Stimulated activated CD8-positive, alpha-beta memory T cell treated with anti-CD3 and anti-CD28 coated beads, Interleukin-4, amount 100 ng/mL, for 1 hour (primary cell): ENCODE results near the gene COL6A5.
"Not testable (repeated sequence)": the region's sequence is repeated elsewhere in the genome, so short reads cannot be mapped to it uniquely, and the experiment has no call there.

ENCODE experiments used
- DNase-seq, 2 donors: peaks; one replicate each; pipeline ENCODE4 v3.0.0-alpha.2; 2020; ENCODE audit warnings: low read depth in 2 of 2, low spot score in 1 of 2

COL6A5 gene

GRCh38 chr3:130442284-130442683 lies 96.8 kb downstream of the COL6A5 start:
- no peak for DNase-seq

- not testable (repeated sequence) for DNase-seq
Observed at GRCh38 chr3:130446840-130447239, 101.4 kb downstream of the COL6A5 start.

DNA sequence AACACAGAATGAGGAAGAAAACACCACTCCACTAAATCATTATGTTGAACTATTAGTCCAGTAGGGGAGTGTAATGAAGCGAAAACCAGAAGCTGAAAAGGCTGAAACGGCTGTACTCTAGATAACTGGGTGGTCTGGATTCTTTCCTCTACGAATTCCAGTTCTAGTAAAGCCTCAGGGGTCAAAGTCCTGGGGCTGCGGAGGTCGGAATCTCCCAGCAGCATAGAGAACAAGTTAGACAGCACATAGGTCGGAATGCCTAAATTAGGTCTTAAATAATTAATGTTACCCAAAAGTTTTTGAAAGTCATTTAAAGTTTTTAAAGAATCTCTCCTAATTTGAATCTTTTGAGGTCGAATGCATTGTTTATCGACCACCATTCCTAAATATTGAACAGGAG lies 102.7 kb downstream of the COL6A5 start:
- DNase-seq: not testable (repeated sequence)

- no peak for DNase-seq
Observed at GRCh38 chr3:130456540-130456939, 111.1 kb downstream of the COL6A5 start.

- no peak for DNase-seq
Observed at GRCh38 chr3:130457671-130458070, 112.2 kb downstream of the COL6A5 start.

DNA sequence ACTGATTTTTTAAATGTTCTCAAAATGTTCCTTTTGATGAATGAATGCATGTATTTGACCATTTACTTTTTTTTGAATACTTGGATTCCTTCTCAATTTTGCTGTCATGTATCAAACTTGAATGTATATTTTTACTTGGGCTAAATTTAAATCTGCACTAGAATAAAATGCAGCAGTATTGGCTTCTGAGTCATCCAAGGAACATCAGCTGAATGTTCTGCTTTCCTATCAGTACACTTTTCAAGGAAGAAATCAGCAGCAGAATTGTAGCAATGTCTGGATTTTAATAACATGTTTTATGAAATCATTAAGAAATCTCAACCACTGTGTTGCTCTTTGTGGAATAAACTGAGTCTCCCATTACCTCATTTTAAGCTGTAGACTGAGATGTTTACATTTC lies 114.5 kb downstream of the COL6A5 start:
- no peak for DNase-seq

DNA sequence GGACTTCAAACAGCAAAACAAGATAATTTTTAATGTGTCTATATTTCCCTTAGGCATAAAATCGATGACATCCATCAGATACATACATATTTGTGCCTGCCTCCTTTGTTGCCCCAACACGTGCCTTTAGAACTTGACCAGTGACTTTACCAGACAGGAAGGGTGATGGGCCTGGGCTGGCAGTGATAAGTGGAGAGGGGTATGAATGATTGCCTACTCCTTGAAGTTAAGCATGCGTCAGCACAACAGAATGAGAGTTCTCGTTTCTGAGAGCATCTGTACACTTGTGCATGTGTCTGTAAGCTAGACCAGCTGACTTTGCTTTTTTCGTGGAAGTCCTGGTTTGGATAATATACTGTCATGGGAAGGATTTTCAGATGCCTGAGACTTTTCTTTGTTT lies 116.6 kb downstream of the COL6A5 start:
- no peak for DNase-seq

- no peak for DNase-seq
Observed at GRCh38 chr3:130463221-130463620, 117.7 kb downstream of the COL6A5 start.

DNA sequence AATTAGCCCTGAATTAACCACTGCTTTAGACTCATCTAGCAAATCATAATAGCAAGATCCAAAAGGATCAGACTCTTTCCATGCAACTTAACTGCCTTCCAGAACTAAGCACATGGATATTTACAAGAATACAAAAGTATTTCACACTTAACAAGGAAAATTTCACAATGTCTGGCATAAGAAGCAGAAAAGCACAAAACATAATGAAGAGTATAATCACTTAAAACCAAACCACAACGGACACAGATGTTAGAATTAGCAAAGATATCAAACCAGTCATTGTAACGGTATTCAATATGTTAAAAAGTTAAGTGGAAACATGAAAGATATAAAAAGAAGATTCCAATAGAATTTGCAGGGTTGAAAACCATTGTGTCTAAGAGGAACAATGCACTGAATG lies 120.0 kb downstream of the COL6A5 start:
- no peak for DNase-seq

- no peak for DNase-seq
Observed at GRCh38 chr3:130468311-130468710, 122.8 kb downstream of the COL6A5 start.

GRCh38 chr3:130470126-130470525 lies 124.7 kb downstream of the COL6A5 start:
- DNase-seq: no peak

DNA sequence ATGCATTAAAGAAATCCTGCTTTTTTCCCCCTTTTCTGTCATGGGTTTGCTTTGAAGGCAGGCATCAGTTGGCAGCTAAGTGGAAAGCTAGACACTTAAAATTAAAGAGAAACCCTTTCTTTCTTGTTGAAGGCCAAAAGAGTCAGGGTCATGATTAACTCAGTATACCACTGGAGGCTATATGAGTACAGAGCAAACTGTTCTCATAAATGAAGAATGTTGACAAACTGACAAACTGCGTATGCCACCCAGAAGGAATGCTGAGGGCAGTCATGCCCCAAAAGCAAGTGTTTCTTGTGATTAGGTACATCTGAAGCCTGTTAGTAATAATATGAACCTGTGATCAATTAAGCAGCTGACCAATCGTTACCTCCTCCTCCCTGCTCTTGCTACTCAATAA lies 127.9 kb downstream of the COL6A5 start:
- DNase-seq: no peak

GRCh38 chr3:130480736-130481135 lies 135.3 kb downstream of the COL6A5 start:
- DNase-seq: no peak

DNA sequence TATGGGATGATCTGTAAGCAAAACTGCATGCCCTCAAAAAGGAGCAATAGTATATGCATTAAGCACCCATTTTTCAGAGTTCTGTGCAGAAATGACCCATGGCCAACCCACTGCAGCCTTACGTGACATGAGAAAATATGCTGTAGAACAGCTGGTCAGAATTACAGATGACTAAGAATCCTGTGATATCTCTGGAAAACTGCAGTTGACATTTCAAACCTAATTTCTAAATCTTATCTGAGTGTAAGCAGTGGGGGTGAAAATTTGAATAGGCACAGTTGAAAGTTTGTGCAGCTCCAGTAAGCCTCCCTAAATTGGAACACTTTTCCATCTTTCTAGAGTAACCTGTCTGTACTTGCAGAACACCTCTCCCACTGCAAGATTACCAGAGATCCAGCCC lies 142.8 kb downstream of the COL6A5 start:
- no peak for DNase-seq

DNA sequence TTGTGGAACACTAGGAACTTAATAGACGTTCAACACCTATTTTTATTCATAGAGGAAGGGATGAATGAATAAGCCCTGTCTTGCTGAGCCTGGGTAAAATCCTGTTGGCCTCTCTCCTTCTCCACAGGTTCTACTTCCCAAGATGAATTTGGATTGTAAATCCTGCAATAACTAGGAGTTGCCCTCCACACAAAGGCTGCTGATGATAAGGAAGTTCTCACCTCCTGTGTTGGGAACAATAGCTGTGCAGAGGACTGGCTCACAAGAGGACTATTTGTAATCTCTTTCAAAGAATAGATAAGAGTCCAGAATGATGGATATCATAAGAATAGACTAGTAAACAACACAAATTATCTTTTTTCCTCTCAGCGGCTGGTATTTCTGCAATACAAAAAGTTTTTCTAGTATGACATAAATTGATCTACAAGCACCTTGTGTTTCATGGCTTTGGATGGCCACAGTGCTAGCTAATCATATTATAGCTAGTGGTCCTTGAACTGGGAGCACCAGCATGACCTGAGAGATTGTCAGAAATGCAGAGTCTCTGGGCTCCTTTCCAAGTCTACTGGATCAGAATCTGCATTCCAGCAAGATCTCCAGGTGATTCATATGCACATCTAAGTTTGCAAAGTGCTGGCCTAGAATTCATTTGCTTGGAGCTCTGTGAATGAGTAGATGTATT lies 143.4 kb downstream of the COL6A5 start:
- no peak for DNase-seq

DNA sequence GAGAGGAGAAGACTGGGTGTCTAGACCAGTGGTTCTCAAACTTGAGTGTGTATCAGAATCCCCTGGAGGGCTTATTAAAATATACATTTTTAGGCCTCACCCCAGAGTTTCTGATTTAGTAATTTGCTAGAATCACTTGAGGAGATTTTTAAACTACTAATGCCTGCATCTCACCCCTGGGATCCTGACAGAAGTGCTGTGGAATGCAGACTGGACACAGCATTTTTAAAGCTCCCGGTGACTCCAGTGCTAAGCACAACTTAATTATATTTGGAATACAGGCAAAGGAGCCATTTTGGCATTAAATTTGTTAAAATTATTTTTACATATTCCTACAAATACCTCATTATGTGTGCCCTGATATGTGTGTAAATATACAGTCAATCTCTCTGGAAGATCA lies 144.8 kb downstream of the COL6A5 start:
- DNase-seq: no peak

GRCh38 chr3:130491431-130491830 lies 146.0 kb downstream of the COL6A5 start:
- DNase-seq: no peak

GRCh38 chr3:130504701-130505100 lies 159.2 kb downstream of the COL6A5 start:
- DNase-seq: no peak

GRCh38 chr3:130506031-130506430 lies 160.6 kb downstream of the COL6A5 start:
- no peak for DNase-seq

- no peak for DNase-seq
Observed at GRCh38 chr3:130507746-130508145, 162.3 kb downstream of the COL6A5 start.

- no peak for DNase-seq
Observed at GRCh38 chr3:130509008-130509407, 163.5 kb downstream of the COL6A5 start.

DNA sequence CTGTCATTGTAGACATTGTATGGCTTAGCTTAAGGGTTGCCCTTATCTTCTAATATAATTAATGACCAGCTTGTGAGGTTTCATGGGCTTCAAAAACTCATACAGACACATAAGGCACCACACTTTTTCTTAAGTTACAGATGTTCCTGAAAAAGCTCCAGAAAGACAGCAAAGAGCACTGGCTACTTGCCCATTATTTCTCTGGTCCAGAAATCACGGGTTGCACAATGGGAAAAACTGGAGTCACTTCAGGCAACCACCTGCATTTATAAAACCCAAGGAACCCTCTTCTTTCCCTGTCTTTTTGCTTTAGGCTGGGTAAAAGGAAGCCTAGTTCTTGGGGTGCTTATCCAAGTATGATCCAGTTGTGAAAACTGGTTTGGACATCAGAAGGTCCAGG lies 169.2 kb downstream of the COL6A5 start:
- no peak for DNase-seq

GRCh38 chr3:130515755-130516154 lies 170.3 kb downstream of the COL6A5 start:
- no peak for DNase-seq
